Endothelial cell of umbilical vein (primary cell): Measurements from ENCODE around the gene SLC39A13.

Experiments used
- CTCF ChIP-seq, 2 donors: IDR thresholded peaks; 1 replicate in 1 of 2; 2 replicates in 1 of 2; pipeline ENCODE4 v1.5.1; 2011; ENCODE audit warnings: low read length in 2 of 2, mild to moderate bottlenecking in 2 of 2, moderate library complexity in 2 of 2, control low read depth in 1 of 2, inconsistent platforms in 1 of 2, low read depth in 1 of 2; ENCODE audit not compliant: insufficient read depth in 1 of 2; ENCODE audit errors: extremely low read depth in 1 of 2
- EZH2 ChIP-seq: IDR thresholded peaks from 2 replicates; pipeline ENCODE4 v1.6.1; 2012; ENCODE audit warnings: borderline replicate concordance, low read depth, mild to moderate bottlenecking, moderate library complexity, low read length, inconsistent platforms; ENCODE audit not compliant: severe bottlenecking
- FOS ChIP-seq: IDR thresholded peaks from 2 replicates; pipeline ENCODE4 v1.6.1; 2011; ENCODE audit warnings: mild to moderate bottlenecking, low read length, moderate library complexity, borderline replicate concordance; ENCODE audit not compliant: insufficient read depth
- GATA2 ChIP-seq: IDR thresholded peaks from 2 replicates; pipeline ENCODE4 v1.7.0; 2011; ENCODE audit warnings: low read depth, mild to moderate bottlenecking, moderate library complexity, mixed read lengths, low read length; ENCODE audit not compliant: insufficient read length, insufficient read depth
- JUN ChIP-seq: IDR thresholded peaks from 2 replicates; pipeline ENCODE4 v1.6.1; 2011; ENCODE audit warnings: borderline replicate concordance, low read depth; ENCODE audit not compliant: insufficient read length, insufficient read depth
- MAX ChIP-seq: IDR thresholded peaks from 2 replicates; pipeline ENCODE4 v1.6.1; 2011; ENCODE audit not compliant: insufficient read depth, insufficient read length
- MYC ChIP-seq: IDR thresholded peaks from one replicate; pipeline ENCODE4 v1.6.1; 2011; ENCODE audit warnings: mild to moderate bottlenecking, low read depth, low read length
- POLR2A ChIP-seq: IDR thresholded peaks from 2 replicates; pipeline ENCODE4 v1.6.1; 2012; ENCODE audit warnings: low read depth, mild to moderate bottlenecking, control low read depth, low read length
- POLR2AphosphoS5 ChIP-seq: IDR thresholded peaks from 2 replicates; pipeline ENCODE4 v1.6.1; 2012; ENCODE audit warnings: low read depth, mild to moderate bottlenecking, control low read depth, low read length, moderate library complexity; ENCODE audit not compliant: insufficient read depth

- TF ChIP-seq CTCF (IDR thresholded peaks at IDR 0.05; ENCODE audit: extremely low read depth in 1 of 2, insufficient read depth in 1 of 2, low read depth in 1 of 2, low read length in 2 of 2) (no peak), POLR2AphosphoS5 (peak; percentile 56), POLR2A (peak; percentile 30), EZH2 (no peak), MAX (no peak), JUN (no peak), FOS (no peak), GATA2 (no peak), MYC (no peak)
Measured at GRCh38 chr11:47399860-47400767, 8.3 kb upstream of the SLC39A13 start.
